Liver (tissue), 9 donors: ENCODE measurements around the gene RNF151. TPM values are rescaled to one million over a fixed set of nuclear protein-coding genes. Genes with fewer than 3 reads are reported as not detected.
A peak's percentile ranks its signal among the peaks of the same experiment; 100 is the strongest.

ENCODE experiments used
- DNase-seq: peaks from one replicate; pipeline ENCODE4 v3.0.0-alpha.2; 2017; ENCODE audit warnings: low spot score
- H3K27ac ChIP-seq, 2 donors: one replicate each; pipeline ENCODE4 v1.7.0; 2013; ENCODE audit warnings: inconsistent platforms in 2 of 2, low read length in 2 of 2, control low read depth in 1 of 2, low read depth in 1 of 2, mild to moderate bottlenecking in 1 of 2
- H3K27me3 ChIP-seq, 4 donors: one replicate each; pipeline versions ENCODE4 v1.6.1 to v1.7.0; 2013; ENCODE audit warnings: low read length in 3 of 4, inconsistent platforms in 1 of 4, mild to moderate bottlenecking in 1 of 4, moderate library complexity in 1 of 4; ENCODE audit not compliant: control insufficient read depth in 4 of 4, insufficient read depth in 4 of 4
- H3K36me3 ChIP-seq, 4 donors: one replicate each; pipeline versions ENCODE4 v1.6.1 to v1.7.0; 2013; ENCODE audit warnings: low read length in 3 of 4, mild to moderate bottlenecking in 3 of 4, low read depth in 1 of 4, moderate library complexity in 1 of 4; ENCODE audit not compliant: control insufficient read depth in 4 of 4, insufficient read depth in 3 of 4
- H3K4me1 ChIP-seq, 4 donors: one replicate each; pipeline versions ENCODE4 v1.6.1 to v1.7.0; 2013; ENCODE audit warnings: low read length in 3 of 4, mild to moderate bottlenecking in 3 of 4, moderate library complexity in 1 of 4; ENCODE audit not compliant: control insufficient read depth in 4 of 4, insufficient read depth in 4 of 4
- H3K4me3 ChIP-seq, 3 donors: one replicate each; pipeline versions ENCODE4 v1.6.1 to v1.7.0; 2013; ENCODE audit warnings: low read length in 3 of 3, control low read depth in 1 of 3, low read depth in 1 of 3, mild to moderate bottlenecking in 1 of 3
- H3K9ac ChIP-seq, 2 donors: one replicate each; pipeline ENCODE4 v1.7.0; 2013; ENCODE audit warnings: low read length in 2 of 2, mild to moderate bottlenecking in 2 of 2, moderate library complexity in 2 of 2, control low read depth in 1 of 2, low read depth in 1 of 2
- H3K9me3 ChIP-seq, 4 donors: one replicate each; pipeline versions ENCODE4 v1.6.1 to v1.7.0; 2013; ENCODE audit warnings: low read length in 3 of 4; ENCODE audit not compliant: control insufficient read depth in 4 of 4
- EGR1 ChIP-seq, 2 donors: IDR thresholded peaks; 2 replicates each; pipeline ENCODE4 v1.6.1; 2016 to 2018; ENCODE audit warnings: antibody characterized with exemption in 2 of 2, low read depth in 2 of 2
- FOXA1 ChIP-seq: IDR thresholded peaks from 2 replicates; pipeline ENCODE4 v1.6.1; 2016; ENCODE audit warnings: antibody characterized with exemption
- GABPA ChIP-seq, 2 donors: IDR thresholded peaks in 1 of 2; conservative IDR thresholded peaks in 1 of 2; 2 replicates each; pipeline ENCODE4 v1.6.1; 2016; ENCODE audit warnings: antibody characterized with exemption in 2 of 2, mild to moderate bottlenecking in 1 of 2, moderate library complexity in 1 of 2
- HNF4A ChIP-seq, 2 donors: conservative IDR thresholded peaks; 2 replicates each; pipeline ENCODE4 v1.6.1; 2016; ENCODE audit warnings: antibody characterized with exemption in 2 of 2, mild to moderate bottlenecking in 2 of 2
- HNF4G ChIP-seq: IDR thresholded peaks from 2 replicates; pipeline ENCODE4 v1.6.1; 2016; ENCODE audit warnings: antibody characterized with exemption
- JUND ChIP-seq, 2 donors: IDR thresholded peaks; 2 replicates each; pipeline ENCODE4 v1.6.1; 2016; ENCODE audit warnings: antibody characterized with exemption in 2 of 2
- RAD21 ChIP-seq, 2 donors: IDR thresholded peaks; 2 replicates each; pipeline ENCODE4 v1.6.1; 2016; ENCODE audit warnings: antibody characterized with exemption in 2 of 2, mild to moderate bottlenecking in 2 of 2
- REST ChIP-seq: IDR thresholded peaks from 2 replicates; pipeline ENCODE4 v1.6.1; 2016; ENCODE audit warnings: antibody characterized with exemption, mild to moderate bottlenecking
- RXRA ChIP-seq, 2 donors: IDR thresholded peaks; 2 replicates each; pipeline ENCODE4 v1.6.1; 2017 to 2018; ENCODE audit warnings: antibody characterized with exemption in 2 of 2, mild to moderate bottlenecking in 1 of 2
- SP1 ChIP-seq: IDR thresholded peaks from 2 replicates; pipeline ENCODE4 v1.6.1; 2018; ENCODE audit warnings: antibody characterized with exemption, mild to moderate bottlenecking
- YY1 ChIP-seq: IDR thresholded peaks from 2 replicates; pipeline ENCODE4 v1.6.1; 2016; ENCODE audit warnings: antibody characterized with exemption, mild to moderate bottlenecking
- WGBS: extraction: QIAGEN DNeasy Blood & Tissue Kit; methylation state at CpG from one replicate; pipeline ENCODE4 v1.1.7; 2013; 5-methylcytosine and 5-hydroxymethylcytosine counted together
- polyA plus RNA-seq, 2 donors: library from polyadenylated mRNA; stranded (reverse) in 1 of 2; unstranded in 1 of 2; fragments of 200-250 nt in 1 of 2; fragments of >200 nt in 1 of 2; fragmentation: Nextera tagmentation in 1 of 2; extraction: Ambion mirVana in 1 of 2; gene quantifications; one replicate each; pipeline versions ENCODE4 v1.2.1 to v1.2.3, GENCODE V29; 2013 to 2015
- total RNA-seq, 2 donors: library from RNA; depleted of rRNA; stranded (reverse); fragments of >200 nt; gene quantifications; one replicate each; pipeline ENCODE4 v1.2.3, GENCODE V29; 2014
- TF ChIP-seq, protein P1 (sequence below): fragments of 150-350 bp; IDR thresholded peaks from 2 replicates; pipeline ENCODE4 v1.5.1; 2017; ENCODE audit warnings: improper control_type of control experiment, low read depth, low read length; ENCODE audit not compliant: missing input control
- TF ChIP-seq, protein P2 (sequence below): IDR thresholded peaks from 2 replicates; pipeline ENCODE4 v1.6.1; 2016; ENCODE audit warnings: antibody characterized with exemption
- TF ChIP-seq, protein P3 (sequence below): IDR thresholded peaks from 2 replicates; pipeline ENCODE4 v1.6.1; 2016; ENCODE audit warnings: antibody characterized with exemption
- donor health status: healthy.
- donor health status: healthy.
- donor health status: healthy.
- donor health status: healthy.
- donor health status: healthy.

The RNF151 gene
- total and polyA plus RNA-seq, 4 donors: not detected

DNA sequence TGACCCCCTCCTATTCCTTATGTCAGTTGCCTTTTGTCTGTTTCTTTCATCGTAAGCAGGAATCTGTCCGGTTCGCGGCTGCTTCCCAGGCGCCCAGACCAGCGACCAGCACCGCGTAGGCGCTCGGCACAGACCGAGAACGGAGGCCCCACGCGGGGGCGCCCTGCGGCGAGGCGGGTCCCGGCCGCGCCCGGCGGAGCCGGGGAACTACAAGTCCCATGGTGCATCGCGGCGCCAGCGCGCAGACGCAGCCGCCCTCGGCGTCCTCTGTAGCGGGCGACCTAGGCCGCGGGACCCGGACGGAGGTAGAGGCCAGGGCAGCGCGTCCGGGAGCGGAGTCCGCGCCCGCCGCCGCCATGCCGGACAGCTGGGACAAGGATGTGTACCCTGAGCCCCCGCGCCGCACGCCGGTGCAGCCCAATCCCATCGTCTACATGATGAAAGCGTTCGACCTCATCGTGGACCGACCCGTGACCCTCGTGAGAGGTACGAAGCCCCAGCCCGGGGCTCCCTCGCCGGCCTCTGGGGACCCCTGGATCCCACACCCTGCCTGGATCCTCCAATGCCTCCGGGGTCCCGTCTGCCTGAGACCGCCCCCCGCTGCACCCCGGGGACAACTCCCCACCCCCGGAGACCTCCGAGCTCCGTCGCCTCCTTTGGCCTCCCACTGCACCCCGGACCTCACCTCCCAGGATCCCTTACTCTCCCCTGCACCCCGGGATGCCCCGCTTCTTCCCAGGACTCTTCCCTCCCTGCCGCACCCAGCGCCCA lies 7.2 kb upstream of the RNF151 start, which contains the start of gene NDUFB10:
Gene NDUFB10 (plus strand): TSS at position 270 of the 771 bp plus-strand sequence. CDS start 87 bp downstream, at position 357.
- Histone ChIP-seq H3K27me3 (no peaks in the 10 kb centered on the region), H3K4me3 (peak within 1 kb of the TSS; percentile 80 to 92 (median 90)), H3K27ac (peak within 1 kb of the TSS; percentile 50 to 77), H3K4me1 (peaks cover 4 to 28% (median 23%) of the 10 kb centered on the region in 4 donors), H3K9ac (peak within 1 kb of the TSS; percentile 45 to 72), H3K9me3 (no peaks in the 10 kb centered on the region), H3K36me3 (peaks cover 0 to 26% (median 7%) of the 10 kb centered on the region in 4 donors)
- TF ChIP-seq RXRA (IDR thresholded peaks at IDR 0.05): no peak
- no peak for TF ChIP-seq FOXA1
- no peak for TF ChIP-seq SP1
- peak in 1 of 2 donors; percentile 58 for TF ChIP-seq GABPA (IDR thresholded peaks at IDR 0.05 in 1 of 2, conservative IDR thresholded peaks at IDR 0.05 in 1 of 2)
- TF ChIP-seq, protein P1, sequence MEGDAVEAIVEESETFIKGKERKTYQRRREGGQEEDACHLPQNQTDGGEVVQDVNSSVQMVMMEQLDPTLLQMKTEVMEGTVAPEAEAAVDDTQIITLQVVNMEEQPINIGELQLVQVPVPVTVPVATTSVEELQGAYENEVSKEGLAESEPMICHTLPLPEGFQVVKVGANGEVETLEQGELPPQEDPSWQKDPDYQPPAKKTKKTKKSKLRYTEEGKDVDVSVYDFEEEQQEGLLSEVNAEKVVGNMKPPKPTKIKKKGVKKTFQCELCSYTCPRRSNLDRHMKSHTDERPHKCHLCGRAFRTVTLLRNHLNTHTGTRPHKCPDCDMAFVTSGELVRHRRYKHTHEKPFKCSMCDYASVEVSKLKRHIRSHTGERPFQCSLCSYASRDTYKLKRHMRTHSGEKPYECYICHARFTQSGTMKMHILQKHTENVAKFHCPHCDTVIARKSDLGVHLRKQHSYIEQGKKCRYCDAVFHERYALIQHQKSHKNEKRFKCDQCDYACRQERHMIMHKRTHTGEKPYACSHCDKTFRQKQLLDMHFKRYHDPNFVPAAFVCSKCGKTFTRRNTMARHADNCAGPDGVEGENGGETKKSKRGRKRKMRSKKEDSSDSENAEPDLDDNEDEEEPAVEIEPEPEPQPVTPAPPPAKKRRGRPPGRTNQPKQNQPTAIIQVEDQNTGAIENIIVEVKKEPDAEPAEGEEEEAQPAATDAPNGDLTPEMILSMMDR: peak; percentile 49
- TF ChIP-seq, protein P2, sequence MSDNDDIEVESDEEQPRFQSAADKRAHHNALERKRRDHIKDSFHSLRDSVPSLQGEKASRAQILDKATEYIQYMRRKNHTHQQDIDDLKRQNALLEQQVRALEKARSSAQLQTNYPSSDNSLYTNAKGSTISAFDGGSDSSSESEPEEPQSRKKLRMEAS: no peak
- peak in 1 of 2 donors; percentile 50 for TF ChIP-seq RAD21 (IDR thresholded peaks at IDR 0.05)
- no peak for TF ChIP-seq JUND (IDR thresholded peaks at IDR 0.05)
- TF ChIP-seq, protein P3, sequence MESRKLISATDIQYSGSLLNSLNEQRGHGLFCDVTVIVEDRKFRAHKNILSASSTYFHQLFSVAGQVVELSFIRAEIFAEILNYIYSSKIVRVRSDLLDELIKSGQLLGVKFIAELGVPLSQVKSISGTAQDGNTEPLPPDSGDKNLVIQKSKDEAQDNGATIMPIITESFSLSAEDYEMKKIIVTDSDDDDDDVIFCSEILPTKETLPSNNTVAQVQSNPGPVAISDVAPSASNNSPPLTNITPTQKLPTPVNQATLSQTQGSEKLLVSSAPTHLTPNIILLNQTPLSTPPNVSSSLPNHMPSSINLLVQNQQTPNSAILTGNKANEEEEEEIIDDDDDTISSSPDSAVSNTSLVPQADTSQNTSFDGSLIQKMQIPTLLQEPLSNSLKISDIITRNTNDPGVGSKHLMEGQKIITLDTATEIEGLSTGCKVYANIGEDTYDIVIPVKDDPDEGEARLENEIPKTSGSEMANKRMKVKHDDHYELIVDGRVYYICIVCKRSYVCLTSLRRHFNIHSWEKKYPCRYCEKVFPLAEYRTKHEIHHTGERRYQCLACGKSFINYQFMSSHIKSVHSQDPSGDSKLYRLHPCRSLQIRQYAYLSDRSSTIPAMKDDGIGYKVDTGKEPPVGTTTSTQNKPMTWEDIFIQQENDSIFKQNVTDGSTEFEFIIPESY: no peak
- TF ChIP-seq REST: no peak
- peak; percentile 73 for TF ChIP-seq YY1
- TF ChIP-seq HNF4G: no peak
- peak in 1 of 2 donors; percentile 35 for TF ChIP-seq EGR1 (IDR thresholded peaks at IDR 0.05; ENCODE audit: low read depth in 2 of 2)
- TF ChIP-seq HNF4A (conservative IDR thresholded peaks at IDR 0.05): no peak
- DNase-seq: peak; percentile 96
- under 1% methylated on average over 79 of the region's 79 CpGs for WGBS
